ENCODE data around the gene CNIH4. TPM values are rescaled to one million over a fixed set of nuclear protein-coding genes. Genes with fewer than 3 reads are reported as not detected.
A peak's percentile ranks its signal among the peaks of the same experiment; 100 is the strongest.

CNIH4 gene
- polyA plus RNA-seq, 3 donors: 33.4 to 106 (median 94.7) TPM

DNA sequence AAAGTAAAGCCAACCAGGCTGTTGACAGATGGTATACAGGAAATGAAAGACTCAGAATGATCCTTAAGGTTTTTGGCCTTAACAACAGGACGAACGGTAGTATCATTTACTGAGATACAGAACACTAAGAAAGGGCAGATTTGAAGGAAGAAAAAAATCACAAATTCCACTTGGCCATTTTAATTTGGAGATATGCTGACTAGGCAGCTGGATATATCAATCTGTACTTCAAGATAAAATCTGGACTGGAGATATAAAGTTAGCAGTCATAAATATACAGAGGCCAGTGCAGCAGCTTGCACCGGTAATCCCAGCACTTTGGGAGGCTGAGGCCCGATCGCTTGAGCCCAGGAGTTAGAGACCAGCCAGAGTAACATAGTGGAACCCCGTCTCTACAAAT is 28.0 kb upstream of the CNIH4 start:
- Histone ChIP-seq H3K4me3 (replicated peaks in 1 of 3; ENCODE audit: low read depth in 2 of 3, low read length in 3 of 3) (no peak overlapping the region), H2AFZ (ENCODE audit: insufficient read depth, low read depth, low read length, poor library complexity, severe bottlenecking) (no peak overlapping the region), H3K36me3 (replicated peaks in 1 of 2; ENCODE audit: control insufficient read depth in 1 of 2, insufficient read depth in 2 of 2, low read length in 2 of 2) (peaks cover 6 to 24% of the 10 kb centered on the region in 2 donors), H3K27ac (ENCODE audit: low read depth in 1 of 2, low read length in 2 of 2) (no peak overlapping the region), H3K9ac (ENCODE audit: insufficient read depth, low read length, poor library complexity, severe bottlenecking) (no peak overlapping the region), H4K20me1 (ENCODE audit: insufficient read depth, low read length) (no peaks in the 10 kb centered on the region), H3K4me2 (replicated peaks; ENCODE audit: extremely low read depth, low read length, poor library complexity, severe bottlenecking) (no peak overlapping the region), H3K79me2 (ENCODE audit: insufficient read depth, low read length) (peaks cover 49% of the 10 kb centered on the region), H3K27me3 (ENCODE audit: control insufficient read depth in 2 of 2, insufficient read depth in 2 of 2, low read length in 2 of 2) (no peaks in the 10 kb centered on the region), H3K9me3 (replicated peaks in 1 of 2; ENCODE audit: control insufficient read depth in 1 of 2, insufficient read depth in 1 of 2, low read length in 2 of 2) (no peaks in the 10 kb centered on the region), H3K4me1 (ENCODE audit: control insufficient read depth in 1 of 2, insufficient read depth in 2 of 2, low read length in 2 of 2) (peaks cover 16 to 24% of the 10 kb centered on the region in 2 donors)
- Mint-ChIP-seq H3K4me3 (no peak overlapping the region), H3K4me1 (peaks cover 32% of the 10 kb centered on the region), H3K9me3 (peaks cover 0 to 1% (median 0%) of the 10 kb centered on the region in 7 donors), H3K27me3 (ENCODE audit: low read depth in 3 of 3) (peaks cover 0 to 2% (median 0%) of the 10 kb centered on the region in 3 donors), H3K27ac (no peak overlapping the region), H3K36me3 (peaks cover 13 to 16% of the 10 kb centered on the region in 2 donors)
- TF ChIP-seq, protein P1, sequence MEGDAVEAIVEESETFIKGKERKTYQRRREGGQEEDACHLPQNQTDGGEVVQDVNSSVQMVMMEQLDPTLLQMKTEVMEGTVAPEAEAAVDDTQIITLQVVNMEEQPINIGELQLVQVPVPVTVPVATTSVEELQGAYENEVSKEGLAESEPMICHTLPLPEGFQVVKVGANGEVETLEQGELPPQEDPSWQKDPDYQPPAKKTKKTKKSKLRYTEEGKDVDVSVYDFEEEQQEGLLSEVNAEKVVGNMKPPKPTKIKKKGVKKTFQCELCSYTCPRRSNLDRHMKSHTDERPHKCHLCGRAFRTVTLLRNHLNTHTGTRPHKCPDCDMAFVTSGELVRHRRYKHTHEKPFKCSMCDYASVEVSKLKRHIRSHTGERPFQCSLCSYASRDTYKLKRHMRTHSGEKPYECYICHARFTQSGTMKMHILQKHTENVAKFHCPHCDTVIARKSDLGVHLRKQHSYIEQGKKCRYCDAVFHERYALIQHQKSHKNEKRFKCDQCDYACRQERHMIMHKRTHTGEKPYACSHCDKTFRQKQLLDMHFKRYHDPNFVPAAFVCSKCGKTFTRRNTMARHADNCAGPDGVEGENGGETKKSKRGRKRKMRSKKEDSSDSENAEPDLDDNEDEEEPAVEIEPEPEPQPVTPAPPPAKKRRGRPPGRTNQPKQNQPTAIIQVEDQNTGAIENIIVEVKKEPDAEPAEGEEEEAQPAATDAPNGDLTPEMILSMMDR (IDR thresholded peaks at IDR 0.05): no peak
- intact Hi-C loops (cut with micrococcal nuclease): no loop called here
- WGBS (ENCODE audit: insufficient coverage): no CpG with 5 or more reads among the region's 6 CpGs
- no peak for DNase-seq

DNA sequence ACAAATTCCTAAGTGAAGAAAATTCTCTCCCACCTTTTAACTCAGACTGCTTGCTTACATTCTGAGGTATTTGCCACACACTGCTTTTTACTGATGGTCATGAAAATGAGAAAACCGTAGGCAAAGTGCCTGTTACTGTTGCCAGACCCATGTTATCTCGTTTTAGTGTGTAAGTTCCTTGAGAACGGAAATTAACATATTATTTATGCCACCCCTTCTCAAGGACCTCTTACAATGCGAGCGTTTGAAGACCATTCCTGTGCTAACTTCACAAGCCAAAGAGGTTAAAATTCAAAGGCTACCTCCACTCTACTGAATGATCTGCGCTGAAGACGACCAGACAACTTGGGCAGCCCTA is 27.2 kb upstream of the CNIH4 start:
- H3K4me3 Mint-ChIP-seq: peak overlapping the region; percentile 94 to 96
- WGBS (ENCODE audit: insufficient coverage): 0% methylated on average over 5 of the region's 7 CpGs
- H4K20me1 ChIP-seq (ENCODE audit: insufficient read depth, low read length): no peaks in the 10 kb centered on the region
- H3K9me3 ChIP-seq (replicated peaks in 1 of 2; ENCODE audit: control insufficient read depth in 1 of 2, insufficient read depth in 1 of 2, low read length in 2 of 2): no peaks in the 10 kb centered on the region
- peaks cover 16 to 24% of the 10 kb centered on the region in 2 donors for H3K4me1 ChIP-seq (ENCODE audit: control insufficient read depth in 1 of 2, insufficient read depth in 2 of 2, low read length in 2 of 2)
- peak overlapping the region; percentile 82 for H3K9ac ChIP-seq (ENCODE audit: insufficient read depth, low read length, poor library complexity, severe bottlenecking)
- H3K9me3 Mint-ChIP-seq: peaks cover 0 to 3% (median 0%) of the 10 kb centered on the region in 7 donors
- H3K36me3 Mint-ChIP-seq: peaks cover 13 to 16% of the 10 kb centered on the region in 2 donors
- TF ChIP-seq, protein P1 (IDR thresholded peaks at IDR 0.05): no peak
- peak overlapping the region; percentile 73 to 90 for H3K27ac ChIP-seq (ENCODE audit: low read depth in 1 of 2, low read length in 2 of 2)
- no peak for DNase-seq
- peak overlapping the region; percentile 97 to 100 (median 99) for H3K27ac Mint-ChIP-seq
- H3K27me3 ChIP-seq (ENCODE audit: control insufficient read depth in 2 of 2, insufficient read depth in 2 of 2, low read length in 2 of 2): no peaks in the 10 kb centered on the region
- intact Hi-C loops (cut with micrococcal nuclease): no loop called here
- peaks cover 42% of the 10 kb centered on the region for H3K79me2 ChIP-seq (ENCODE audit: insufficient read depth, low read length)
- H3K27me3 Mint-ChIP-seq (ENCODE audit: low read depth in 3 of 3): peaks cover 0 to 2% (median 1%) of the 10 kb centered on the region in 3 donors
- peak overlapping the region; percentile 57 to 89 (median 72) for H3K4me3 ChIP-seq (replicated peaks in 1 of 3; ENCODE audit: low read depth in 2 of 3, low read length in 3 of 3)
- peaks cover 3 to 18% of the 10 kb centered on the region in 2 donors for H3K36me3 ChIP-seq (replicated peaks in 1 of 2; ENCODE audit: control insufficient read depth in 1 of 2, insufficient read depth in 2 of 2, low read length in 2 of 2)
- H2AFZ ChIP-seq (ENCODE audit: insufficient read depth, low read depth, low read length, poor library complexity, severe bottlenecking): peak overlapping the region; percentile 96
- H3K4me1 Mint-ChIP-seq: peaks cover 39% of the 10 kb centered on the region
- peak overlapping the region; percentile 86 for H3K4me2 ChIP-seq (replicated peaks; ENCODE audit: extremely low read depth, low read length, poor library complexity, severe bottlenecking)

Data from CD14-positive monocyte (primary cell).